ENCODE measurements around the gene ZBTB21. TPM values are rescaled to one million over a fixed set of nuclear protein-coding genes. Genes with fewer than 3 reads are reported as not detected.

Gene ZBTB21
- total RNA-seq = 20.3 and 20.9 TPM in 2 replicates
- long read RNA-seq, full-length matches to known transcripts = 11 of 23 reads
- long read RNA-seq, partial matches to known transcripts = 7 of 23 reads
- long read RNA-seq, other reads (novel, unspliced or antisense) = 5 of 23 reads

- Mint-ChIP-seq H3K4me3 (ENCODE audit: unreplicated experiment) (peak within 1 kb of the TSS; percentile 99), H3K27ac (ENCODE audit: unreplicated experiment) (peak within 1 kb of the TSS; percentile 100), H3K9me3 (ENCODE audit: unreplicated experiment) (no peaks in the 10 kb centered on the region), H3K4me1 (ENCODE audit: unreplicated experiment) (peaks cover 51% of the 10 kb centered on the region), H3K27me3 (ENCODE audit: unreplicated experiment) (no peaks in the 10 kb centered on the region), H3K36me3 (ENCODE audit: unreplicated experiment) (peaks cover 10% of the 10 kb centered on the region)
- no peak for TF ChIP-seq CTCF (IDR thresholded peaks at IDR 0.05)
- DNase-seq (ENCODE audit: extremely low spot score, unreplicated experiment) = peak; percentile 100
Measured at GRCh38 chr21:42009831-42010506, at the start of gene ZBTB21. Gene ZBTB21 (minus strand): TSS chr21:42010360. CDS start chr21:41994095, 16,265 bp downstream.

- Mint-ChIP-seq H3K36me3 (ENCODE audit: unreplicated experiment) (no peaks in the 10 kb centered on the region), H3K4me1 (ENCODE audit: unreplicated experiment) (peaks cover 20% of the 10 kb centered on the region), H3K4me3 (ENCODE audit: unreplicated experiment) (no peak overlapping the region), H3K27ac (ENCODE audit: unreplicated experiment) (no peak overlapping the region), H3K27me3 (ENCODE audit: unreplicated experiment) (no peaks in the 10 kb centered on the region), H3K9me3 (ENCODE audit: unreplicated experiment) (no peaks in the 10 kb centered on the region)
- DNase-seq (ENCODE audit: extremely low spot score, unreplicated experiment) = no peak
- TF ChIP-seq CTCF (IDR thresholded peaks at IDR 0.05) = no peak
Measured at GRCh38 chr21:42059721-42060120, 49.6 kb upstream of the ZBTB21 start.

- no peaks in the 10 kb centered on the region for H3K9me3 Mint-ChIP-seq (ENCODE audit: unreplicated experiment)
- no peaks in the 10 kb centered on the region for H3K36me3 Mint-ChIP-seq (ENCODE audit: unreplicated experiment)
- peaks cover 20% of the 10 kb centered on the region for H3K4me1 Mint-ChIP-seq (ENCODE audit: unreplicated experiment)
- no peak overlapping the region for H3K4me3 Mint-ChIP-seq (ENCODE audit: unreplicated experiment)
- no peak for TF ChIP-seq CTCF (IDR thresholded peaks at IDR 0.05)
- H3K27ac Mint-ChIP-seq (ENCODE audit: unreplicated experiment) = no peak overlapping the region
- DNase-seq (ENCODE audit: extremely low spot score, unreplicated experiment) = no peak
- H3K27me3 Mint-ChIP-seq (ENCODE audit: unreplicated experiment) = no peaks in the 10 kb centered on the region
Measured at GRCh38 chr21:42059141-42059540, 49.0 kb upstream of the ZBTB21 start.

GRCh38 chr21:42058631-42059111 is 48.5 kb upstream of the ZBTB21 start:
- no peak for DNase-seq (ENCODE audit: extremely low spot score, unreplicated experiment)
- peaks cover 20% of the 10 kb centered on the region for H3K4me1 Mint-ChIP-seq (ENCODE audit: unreplicated experiment)
- H3K36me3 Mint-ChIP-seq (ENCODE audit: unreplicated experiment) = no peaks in the 10 kb centered on the region

More at GRCh38 chr21:42058631-42059111, 48.5 kb upstream of the ZBTB21 start:
- Mint-ChIP-seq H3K9me3 (ENCODE audit: unreplicated experiment) (no peaks in the 10 kb centered on the region), H3K27ac (ENCODE audit: unreplicated experiment) (no peak overlapping the region), H3K27me3 (ENCODE audit: unreplicated experiment) (no peaks in the 10 kb centered on the region), H3K4me3 (ENCODE audit: unreplicated experiment) (no peak overlapping the region)
- TF ChIP-seq CTCF (IDR thresholded peaks at IDR 0.05) = no peak

Measured in osteocyte (in vitro differentiated cells).